Vagina (tissue), 2 donors: ENCODE measurements around the gene ADARB2. TPM values are rescaled to one million over a fixed set of nuclear protein-coding genes. Genes with fewer than 3 reads are reported as not detected.
"Not testable (repeated sequence)": the region's sequence is repeated elsewhere in the genome, so short reads cannot be mapped to it uniquely, and the experiment has no call there.

Experiments used
- DNase-seq, 2 donors: peaks; one replicate each; pipeline ENCODE4 v3.0.0-alpha.2; 2017; ENCODE audit errors: extremely low spot score in 2 of 2
- H3K27ac ChIP-seq: fragments of 200-600 bp; sonication (generic); one replicate; pipeline ENCODE4 v1.5.1; 2019
- H3K27me3 ChIP-seq: fragments of 200-600 bp; sonication (generic); one replicate; pipeline ENCODE4 v1.5.1; 2019
- H3K36me3 ChIP-seq, 2 donors: fragments of 200-600 bp; sonication (generic); one replicate each; pipeline ENCODE4 v1.5.1; 2017 to 2019
- H3K4me1 ChIP-seq: fragments of 200-600 bp; sonication (generic); one replicate; pipeline ENCODE4 v1.5.1; 2019
- H3K4me3 ChIP-seq, 2 donors: fragments of 200-600 bp; sonication (generic); 1 replicate in 1 of 2; 2 replicates in 1 of 2; pipeline ENCODE4 v1.5.1; 2016 to 2019
- H3K9me3 ChIP-seq: fragments of 200-600 bp; sonication (generic); one replicate; pipeline ENCODE4 v1.5.1; 2019
- POLR2A ChIP-seq, 2 donors: fragments of 450-650 bp; IDR thresholded peaks; one replicate each; pipeline ENCODE4 v1.6.1; 2017; ENCODE audit warnings: antibody characterized with exemption in 2 of 2, mild to moderate bottlenecking in 2 of 2, moderate library complexity in 2 of 2
- POLR2AphosphoS5 ChIP-seq, 2 donors: sonication (generic); formaldehyde crosslinking; IDR thresholded peaks; one replicate each; pipeline ENCODE4 v1.9.0; 2017; ENCODE audit warnings: antibody characterized with exemption in 2 of 2, mild to moderate bottlenecking in 2 of 2, low read depth in 1 of 2; ENCODE audit not compliant: insufficient read depth in 1 of 2
- intact Hi-C: fragments of 100-400 bp; cut with DNase I; formaldehyde crosslinking; loops from one replicate; pipeline ENCODE4 v1.15.1; 2023
- total RNA-seq: library from RNA; depleted of rRNA; stranded (reverse); fragments of >200 nt; gene quantifications from one replicate; pipeline ENCODE4 v1.2.3, GENCODE V29; 2016
- TF ChIP-seq, protein P1 (sequence below), 3 experiments: fragments of 450-650 bp in 2 of 3; fragments of 200-600 bp in 1 of 3; sonication (generic) in 1 of 3; IDR thresholded peaks; one replicate each; pipeline ENCODE4 v1.5.1; 2017 to 2019; ENCODE audit warnings: antibody characterized with exemption in 3 of 3, mild to moderate bottlenecking in 2 of 3, moderate library complexity in 2 of 3

Gene ADARB2
- total RNA-seq, 1 donor from 2014 or later: 3.4 TPM

DNA sequence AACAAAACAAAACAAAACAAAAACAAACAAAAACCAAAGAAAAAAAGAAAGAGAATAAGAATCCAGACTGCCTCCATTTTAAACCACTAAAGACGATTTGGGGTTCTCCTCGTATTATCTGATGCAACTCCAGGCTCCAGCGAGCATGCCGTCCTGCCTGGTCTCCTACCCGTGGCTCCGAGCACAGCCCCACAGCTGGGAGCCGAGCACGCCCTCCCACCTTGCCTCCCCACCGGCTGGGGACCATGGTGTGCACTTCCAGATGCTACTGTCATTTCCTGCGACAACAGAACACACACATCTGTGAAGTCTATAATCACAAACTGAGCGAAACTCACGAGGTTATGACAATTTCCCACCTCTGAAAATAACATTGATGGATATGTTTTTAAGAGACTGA, 113.1 kb downstream of the ADARB2 start:
- TF ChIP-seq POLR2A (IDR thresholded peaks at IDR 0.05) (no peak), POLR2AphosphoS5 (IDR thresholded peaks at IDR 0.05; ENCODE audit: insufficient read depth in 1 of 2, low read depth in 1 of 2) (no peak)
- TF ChIP-seq, protein P1, sequence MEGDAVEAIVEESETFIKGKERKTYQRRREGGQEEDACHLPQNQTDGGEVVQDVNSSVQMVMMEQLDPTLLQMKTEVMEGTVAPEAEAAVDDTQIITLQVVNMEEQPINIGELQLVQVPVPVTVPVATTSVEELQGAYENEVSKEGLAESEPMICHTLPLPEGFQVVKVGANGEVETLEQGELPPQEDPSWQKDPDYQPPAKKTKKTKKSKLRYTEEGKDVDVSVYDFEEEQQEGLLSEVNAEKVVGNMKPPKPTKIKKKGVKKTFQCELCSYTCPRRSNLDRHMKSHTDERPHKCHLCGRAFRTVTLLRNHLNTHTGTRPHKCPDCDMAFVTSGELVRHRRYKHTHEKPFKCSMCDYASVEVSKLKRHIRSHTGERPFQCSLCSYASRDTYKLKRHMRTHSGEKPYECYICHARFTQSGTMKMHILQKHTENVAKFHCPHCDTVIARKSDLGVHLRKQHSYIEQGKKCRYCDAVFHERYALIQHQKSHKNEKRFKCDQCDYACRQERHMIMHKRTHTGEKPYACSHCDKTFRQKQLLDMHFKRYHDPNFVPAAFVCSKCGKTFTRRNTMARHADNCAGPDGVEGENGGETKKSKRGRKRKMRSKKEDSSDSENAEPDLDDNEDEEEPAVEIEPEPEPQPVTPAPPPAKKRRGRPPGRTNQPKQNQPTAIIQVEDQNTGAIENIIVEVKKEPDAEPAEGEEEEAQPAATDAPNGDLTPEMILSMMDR (IDR thresholded peaks at IDR 0.05): no peak
- Histone ChIP-seq H3K36me3 (no peaks in the 10 kb centered on the region), H3K27me3 (no peaks in the 10 kb centered on the region), H3K27ac (no peak overlapping the region), H3K4me1 (no peaks in the 10 kb centered on the region), H3K4me3 (no peak overlapping the region), H3K9me3 (no peaks in the 10 kb centered on the region)
- peak in 1 of 2 donors; percentile 13 for DNase-seq
- intact Hi-C loops: no loop called here

DNA sequence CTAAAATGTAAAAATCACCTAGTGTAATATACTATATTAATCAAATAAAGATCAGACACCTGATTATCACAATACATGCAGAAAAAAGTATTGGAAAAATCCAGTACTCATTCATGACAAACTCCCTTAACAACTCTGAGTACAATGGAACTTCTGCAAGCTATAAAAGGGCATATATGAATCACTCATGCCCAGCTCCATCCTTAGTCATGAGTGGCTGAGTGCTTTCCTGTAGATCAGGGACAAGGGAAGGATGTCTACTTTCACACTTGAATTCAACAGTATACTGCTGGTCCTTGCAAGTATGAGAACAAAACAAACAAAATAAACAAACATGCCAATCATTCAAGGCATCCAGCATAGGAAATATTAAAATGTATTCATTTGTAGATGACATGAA, 116.5 kb downstream of the ADARB2 start:
- Histone ChIP-seq H3K4me3 (no peak overlapping the region), H3K9me3 (no peaks in the 10 kb centered on the region), H3K4me1 (no peaks in the 10 kb centered on the region), H3K27me3 (no peaks in the 10 kb centered on the region), H3K27ac (no peak overlapping the region), H3K36me3 (no peaks in the 10 kb centered on the region)
- intact Hi-C loops: no loop called here
- TF ChIP-seq, protein P1 (IDR thresholded peaks at IDR 0.05): no peak
- TF ChIP-seq POLR2A (IDR thresholded peaks at IDR 0.05) (no peak), POLR2AphosphoS5 (IDR thresholded peaks at IDR 0.05; ENCODE audit: insufficient read depth in 1 of 2, low read depth in 1 of 2) (no peak)
- no peak for DNase-seq

DNA sequence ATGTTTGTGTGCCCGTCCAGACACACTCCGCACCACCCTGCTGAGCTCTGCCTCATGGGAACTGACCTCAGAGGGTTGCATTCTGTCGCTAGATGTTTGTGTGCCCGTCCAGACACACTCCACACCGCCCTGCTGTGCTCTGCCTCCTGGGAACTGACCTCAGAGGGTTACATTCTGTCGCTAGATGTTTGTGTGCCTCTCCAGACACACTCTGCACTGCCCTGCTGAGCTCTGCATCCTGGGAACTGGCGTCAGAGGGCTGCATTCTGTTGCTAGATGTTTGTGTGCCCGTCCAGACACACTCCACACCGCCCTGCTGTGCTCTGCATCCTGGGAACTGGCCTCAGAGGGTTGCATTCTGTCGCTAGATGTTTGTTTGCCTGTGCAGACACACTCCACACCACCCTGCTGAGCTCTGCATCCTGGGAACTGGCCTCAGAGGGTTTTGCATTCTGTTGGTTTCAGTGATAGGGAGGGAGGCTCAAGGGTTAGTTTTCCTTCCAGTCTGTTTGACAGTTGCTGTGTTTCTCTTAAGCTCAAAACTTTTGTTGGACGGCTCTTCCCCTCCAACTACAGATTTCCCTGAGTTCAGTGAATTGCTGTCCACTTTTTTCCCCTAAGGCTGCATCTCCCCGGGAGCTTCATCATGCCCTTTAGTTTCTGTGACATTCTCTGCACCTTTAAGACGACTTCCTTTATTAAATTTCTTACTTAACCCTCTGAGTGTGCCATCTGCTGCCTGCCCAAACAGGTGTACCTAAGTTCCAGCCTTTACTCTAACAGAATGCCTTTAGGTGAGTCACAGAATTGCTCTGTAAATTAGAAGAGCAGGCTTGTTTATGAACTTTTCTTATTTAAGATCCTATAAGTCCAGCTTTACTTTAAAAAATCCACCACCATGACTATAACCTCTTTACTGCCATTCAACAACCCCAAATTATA, 119.7 kb downstream of the ADARB2 start:
- H3K4me1 ChIP-seq, H3K4me3 ChIP-seq, H3K36me3 ChIP-seq, H3K27ac ChIP-seq, intact Hi-C loops, H3K9me3 ChIP-seq, H3K27me3 ChIP-seq, DNase-seq: not testable (repeated sequence)

DNA sequence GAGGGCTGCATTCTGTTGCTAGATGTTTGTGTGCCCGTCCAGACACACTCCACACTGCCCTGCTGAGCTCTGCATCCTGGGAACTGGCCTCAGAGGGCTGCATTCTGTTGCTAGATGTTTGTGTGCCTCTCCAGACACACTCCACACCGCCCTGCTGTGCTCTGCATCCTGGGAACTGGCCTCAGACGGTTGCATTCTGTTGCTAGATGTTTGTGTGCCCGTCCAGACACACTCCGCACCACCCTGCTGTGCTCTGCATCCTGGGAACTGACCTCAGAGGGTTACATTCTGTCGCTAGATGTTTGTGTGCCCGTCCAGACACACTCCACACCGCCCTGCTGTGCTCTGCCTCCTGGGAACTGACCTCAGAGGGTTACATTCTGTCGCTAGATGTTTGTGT, 120.6 kb downstream of the ADARB2 start:
- intact Hi-C loops, H3K9me3 ChIP-seq, DNase-seq, H3K4me3 ChIP-seq, H3K4me1 ChIP-seq, H3K36me3 ChIP-seq, H3K27me3 ChIP-seq, H3K27ac ChIP-seq: not testable (repeated sequence)

DNA sequence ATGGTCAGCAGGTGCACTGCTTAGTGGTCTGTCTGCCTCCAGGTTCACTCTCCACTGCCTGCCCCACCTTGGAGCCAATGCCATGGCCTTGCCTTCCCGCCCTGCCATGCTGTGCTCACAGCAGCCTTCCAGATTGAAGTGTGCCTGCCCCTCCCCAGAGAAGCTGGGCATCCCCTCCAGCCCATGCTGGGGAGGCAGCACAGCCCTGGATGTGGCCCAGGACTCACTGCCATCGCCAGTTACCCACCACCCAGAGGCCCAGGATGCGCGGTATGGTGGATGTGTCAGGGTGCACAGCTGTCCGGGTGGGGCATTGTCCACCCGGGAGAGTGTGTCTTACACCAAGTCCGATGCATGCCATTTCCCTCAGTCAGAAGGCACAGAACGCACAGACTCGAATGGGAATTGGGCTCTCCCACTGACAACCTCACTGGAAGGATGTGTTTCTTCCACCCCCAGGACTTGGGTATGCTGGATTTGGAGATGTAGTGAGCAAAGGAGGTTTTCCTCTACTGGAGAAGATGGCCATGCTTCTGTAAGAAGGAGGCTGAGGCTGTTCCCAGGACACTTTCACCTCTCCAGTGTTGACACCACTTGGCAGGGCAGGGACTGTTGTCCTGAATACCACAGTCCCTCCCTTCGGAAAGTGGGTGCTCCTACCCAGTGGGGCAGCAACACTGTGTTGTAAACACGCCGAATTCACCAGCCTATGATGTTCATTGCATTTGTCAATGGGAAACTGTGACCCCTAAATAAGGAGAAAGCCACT, 122.0 kb downstream of the ADARB2 start:
- Histone ChIP-seq H3K36me3 (no peaks in the 10 kb centered on the region), H3K4me3 (no peak overlapping the region), H3K4me1 (no peaks in the 10 kb centered on the region), H3K9me3 (no peaks in the 10 kb centered on the region), H3K27me3 (no peaks in the 10 kb centered on the region), H3K27ac (no peak overlapping the region)
- intact Hi-C loops: no loop called here
- TF ChIP-seq POLR2A (IDR thresholded peaks at IDR 0.05): no peak
- TF ChIP-seq POLR2AphosphoS5 (IDR thresholded peaks at IDR 0.05; ENCODE audit: insufficient read depth in 1 of 2, low read depth in 1 of 2): no peak
- TF ChIP-seq, protein P1 (IDR thresholded peaks at IDR 0.05): no peak
- DNase-seq: peak in 1 of 2 donors; percentile 69

DNA sequence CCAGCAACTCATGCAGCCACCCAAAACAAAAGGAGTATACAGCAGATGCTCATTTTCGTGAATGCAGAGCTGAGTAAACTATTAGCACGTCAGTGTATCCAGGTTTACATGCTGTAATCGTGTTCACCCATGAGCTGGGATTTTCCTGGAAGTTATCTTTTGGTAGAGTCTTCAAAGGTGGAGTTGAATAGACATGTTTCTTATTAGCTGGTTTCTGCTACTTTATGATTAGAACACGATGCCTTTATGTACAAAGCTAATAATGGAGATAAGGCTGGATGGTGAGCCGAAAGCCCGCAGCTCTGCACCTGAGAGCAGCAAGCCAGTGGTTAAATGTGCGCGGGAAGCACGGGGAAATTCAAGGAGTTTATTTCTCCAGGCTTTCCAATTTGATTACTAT, 123.8 kb downstream of the ADARB2 start:
- H3K27me3 ChIP-seq: no peaks in the 10 kb centered on the region
- intact Hi-C loops: no loop called here

More for the DNA sequence above, 123.8 kb downstream of the ADARB2 start:
- TF ChIP-seq, protein P1 (IDR thresholded peaks at IDR 0.05): no peak
- no peak for TF ChIP-seq POLR2A (IDR thresholded peaks at IDR 0.05)
- no peak for TF ChIP-seq POLR2AphosphoS5 (IDR thresholded peaks at IDR 0.05; ENCODE audit: insufficient read depth in 1 of 2, low read depth in 1 of 2)
- H3K27ac ChIP-seq: no peak overlapping the region
- no peak overlapping the region for H3K4me3 ChIP-seq
- H3K9me3 ChIP-seq: no peaks in the 10 kb centered on the region
- H3K4me1 ChIP-seq: peaks cover 8% of the 10 kb centered on the region
- no peaks in the 10 kb centered on the region for H3K36me3 ChIP-seq
- DNase-seq: peak in 1 of 2 donors; percentile 54
